GM18508 (cell line): ENCODE data around the gene SHPK.

Experiments
- ATAC-seq: cut with Tn5 transposase; IDR thresholded peaks from one replicate; pipeline ENCODE4 v1.9.1; 2021; ENCODE audit warnings: moderate number of reproducible peaks; ENCODE audit not compliant: insufficient read depth, unreplicated experiment

The SHPK gene

GRCh38 chr17:3635474-3636153 lies 436 bp downstream of the SHPK start:
- ATAC-seq, result no peak

- no peak for ATAC-seq
Measured at GRCh38 chr17:3632287-3632686, 3.8 kb downstream of the SHPK start.

GRCh38 chr17:3630781-3631180 lies 5.3 kb downstream of the SHPK start:
- ATAC-seq, result no peak

GRCh38 chr17:3627769-3628167 lies 8.3 kb downstream of the SHPK start:
- no peak for ATAC-seq

- ATAC-seq, result no peak
Measured at GRCh38 chr17:3626831-3627768, 8.9 kb downstream of the SHPK start.

- no peak for ATAC-seq
Measured at GRCh38 chr17:3622977-3623594, 13.0 kb downstream of the SHPK start.

GRCh38 chr17:3621146-3621720 lies 14.8 kb downstream of the SHPK start:
- ATAC-seq, result no peak

- no peak for ATAC-seq
Measured at GRCh38 chr17:3615160-3615870, 20.7 kb downstream of the SHPK start.

- no peak for ATAC-seq
Measured at GRCh38 chr17:3613124-3613523, 22.9 kb downstream of the SHPK start.

GRCh38 chr17:3610523-3610922 lies 25.5 kb downstream of the SHPK start:
- ATAC-seq, result no peak

- no peak for ATAC-seq
Measured at GRCh38 chr17:3609689-3610088, 26.4 kb downstream of the SHPK start.

GRCh38 chr17:3603870-3604259 lies 32.2 kb downstream of the SHPK start:
- ATAC-seq, result no peak

GRCh38 chr17:3603119-3603869 lies 32.8 kb downstream of the SHPK start:
- no peak for ATAC-seq

GRCh38 chr17:3602499-3602898 lies 33.6 kb downstream of the SHPK start:
- ATAC-seq, result no peak

- ATAC-seq, result no peak
Measured at GRCh38 chr17:3600529-3601205, 35.4 kb downstream of the SHPK start.

- ATAC-seq, result no peak
Measured at GRCh38 chr17:3598078-3598477, 38.0 kb downstream of the SHPK start.

- ATAC-seq, result no peak
Measured at GRCh38 chr17:3596804-3597464, 39.1 kb downstream of the SHPK start.

- no peak for ATAC-seq
Measured at GRCh38 chr17:3594976-3595375, 41.1 kb downstream of the SHPK start.
